ENCODE data around the gene MTARC2.

Gene MTARC2

GRCh38 chr1:220770245-220770913 is 22.3 kb downstream of the MTARC2 start:
- DNase-seq, result no peak

- DNase-seq, result no peak
Observed at GRCh38 chr1:220772846-220773245, 24.7 kb downstream of the MTARC2 start.

- peak; percentile 62 for DNase-seq
Observed at GRCh38 chr1:220775240-220775853, 27.2 kb downstream of the MTARC2 start.

GRCh38 chr1:220776254-220776653 is 28.1 kb downstream of the MTARC2 start:
- DNase-seq, result no peak

GRCh38 chr1:220776720-220777326 is 28.7 kb downstream of the MTARC2 start:
- DNase-seq, result peak; percentile 93

- DNase-seq, result peak; percentile 40
Observed at GRCh38 chr1:220783453-220783852, 35.3 kb downstream of the MTARC2 start.

GRCh38 chr1:220784751-220785150 is 36.6 kb downstream of the MTARC2 start:
- no peak for DNase-seq

GRCh38 chr1:220785166-220786056 is 37.3 kb downstream of the MTARC2 start:
- DNase-seq, result peak; percentile 4

GRCh38 chr1:220786057-220786336 is 37.9 kb downstream of the MTARC2 start:
- DNase-seq, result no peak

GRCh38 chr1:220786337-220787068 is 38.4 kb downstream of the MTARC2 start, which contains the start of gene MTARC1:
TSS of gene MTARC1 (plus strand) at chr1:220786913. CDS start at chr1:220786945, 32 bp downstream.
- peak; percentile 92 for DNase-seq

GRCh38 chr1:220787069-220787619 is 39.0 kb downstream of the MTARC2 start:
- peak; percentile 78 for DNase-seq

GRCh38 chr1:220788900-220789299 is 40.8 kb downstream of the MTARC2 start:
- no peak for DNase-seq

- no peak for DNase-seq
Observed at GRCh38 chr1:220789532-220790147, 41.5 kb downstream of the MTARC2 start.

GRCh38 chr1:220791285-220791684 is 43.2 kb downstream of the MTARC2 start:
- DNase-seq, result no peak

GRCh38 chr1:220791956-220792355 is 43.8 kb downstream of the MTARC2 start:
- DNase-seq, result no peak

- no peak for DNase-seq
Observed at GRCh38 chr1:220796530-220796929, 48.4 kb downstream of the MTARC2 start.

- DNase-seq, result no peak
Observed at GRCh38 chr1:220797044-220797443, 48.9 kb downstream of the MTARC2 start.

- DNase-seq, result no peak
Observed at GRCh38 chr1:220797553-220797952, 49.4 kb downstream of the MTARC2 start.

- no peak for DNase-seq
Observed at GRCh38 chr1:220798338-220798737, 50.2 kb downstream of the MTARC2 start.

- DNase-seq, result no peak
Observed at GRCh38 chr1:220800262-220800661, 52.1 kb downstream of the MTARC2 start.

- peak; percentile 68 for DNase-seq
Observed at GRCh38 chr1:220803401-220804201, 55.5 kb downstream of the MTARC2 start.
